Caco-2 (cell line): ENCODE measurements around the gene UBE2E1. TPM values are rescaled to one million over a fixed set of nuclear protein-coding genes. Genes with fewer than 3 reads are reported as not detected.
A peak's percentile ranks its signal among the peaks of the same experiment; 100 is the strongest.

Source experiments
- BruUV-seq: library from RNA; stranded (reverse); fragments of 400-500 nt; replicated peaks from 2 replicates; lab custom pipeline; 2021; lab: Mats Ljungman, UMichigan
- CTCF ChIA-PET: fragments of 300-600 bp; sonication (Branson Sonifier 250); formaldehyde crosslinking; loops from one replicate; lab custom pipeline; 2022; ENCODE audit warnings: antibody characterized with exemption; lab: Charles Lee
- POLR2A ChIA-PET: fragments of 300-600 bp; sonication (Branson Sonifier 250); formaldehyde crosslinking; loops from one replicate; lab custom pipeline; 2022; ENCODE audit warnings: antibody characterized with exemption; lab: Charles Lee
- DNase-seq, 2 experiments: peaks; one replicate each; pipeline versions ENCODE4 v3.0.0 to v3.0.0-alpha.2; 2020 to 2022
- H3K27me3 ChIP-seq: replicated peaks from 2 replicates; pipeline ENCODE4 v1.6.0; 2011; ENCODE audit warnings: low read length; ENCODE audit not compliant: control insufficient read depth, insufficient read depth
- H3K36me3 ChIP-seq: 2 replicates; pipeline ENCODE4 v1.5.1; 2011; ENCODE audit warnings: low read length; ENCODE audit not compliant: control insufficient read depth, insufficient read depth
- H3K4me1 ChIP-seq: fragments of 250-450 bp; sonication (Bioruptor Pico); 2 replicates; pipeline ENCODE4 v1.5.1; 2020; ENCODE audit warnings: mild to moderate bottlenecking
- H3K4me3 ChIP-seq: 2 replicates; pipeline ENCODE4 v1.5.1; 2011; ENCODE audit warnings: low read depth, mild to moderate bottlenecking, control low read depth, low read length
- H3K9me3 ChIP-seq: fragments of 250-450 bp; sonication (Bioruptor Pico); 2 replicates; pipeline ENCODE4 v1.5.1; 2020; ENCODE audit warnings: mild to moderate bottlenecking, moderate library complexity
- H3K27ac Mint-ChIP-seq: one replicate; pipeline ENCODE4 v1.8.0; 2022; ENCODE audit warnings: mixed read lengths; ENCODE audit not compliant: unreplicated experiment
- H3K27me3 Mint-ChIP-seq: one replicate; pipeline ENCODE4 v1.8.0; 2022; ENCODE audit warnings: mixed read lengths; ENCODE audit not compliant: insufficient read depth, unreplicated experiment
- H3K36me3 Mint-ChIP-seq: one replicate; pipeline ENCODE4 v1.8.0; 2022; ENCODE audit warnings: mild to moderate bottlenecking, mixed read lengths; ENCODE audit not compliant: insufficient read depth, unreplicated experiment
- H3K4me1 Mint-ChIP-seq: one replicate; pipeline ENCODE4 v1.8.0; 2022; ENCODE audit warnings: low read depth, mixed read lengths; ENCODE audit not compliant: unreplicated experiment
- H3K4me3 Mint-ChIP-seq: one replicate; pipeline ENCODE4 v1.8.0; 2022; ENCODE audit warnings: mild to moderate bottlenecking, moderate library complexity, mixed read lengths; ENCODE audit not compliant: unreplicated experiment
- H3K9me3 Mint-ChIP-seq: one replicate; pipeline ENCODE4 v1.8.0; 2022; ENCODE audit warnings: mixed read lengths; ENCODE audit not compliant: unreplicated experiment
- CTCF ChIP-seq, 2 experiments: fragments of 200-600 bp in 1 of 2; IDR thresholded peaks; 1 replicate in 1 of 2; 2 replicates in 1 of 2; pipeline versions ENCODE4 v1.5.1 to v1.8.0; 2011 to 2022; ENCODE audit warnings: antibody characterized with exemption in 1 of 2, control low read depth in 1 of 2, inconsistent platforms in 1 of 2, low read depth in 1 of 2, low read length in 1 of 2, mild to moderate bottlenecking in 1 of 2, moderate library complexity in 1 of 2; ENCODE audit not compliant: insufficient read depth in 1 of 2, severe bottlenecking in 1 of 2, unreplicated experiment in 1 of 2
- intact Hi-C: fragments of 100-400 bp; cut with micrococcal nuclease; formaldehyde crosslinking; loops from one replicate; pipeline ENCODE4 v1.10.0; 2022; ENCODE audit not compliant: unreplicated experiment
- total RNA-seq: library from RNA; stranded (reverse); gene quantifications from 2 replicates; pipeline ENCODE4 v1.2.3, GENCODE V29; 2022

Gene UBE2E1
- total RNA-seq, 1 experiment from 2014 or later = 104 TPM

GRCh38 chr3:23919628-23920027 is 113.9 kb downstream of the UBE2E1 start:
- peaks cover 22% of the 10 kb centered on the region for H3K4me1 ChIP-seq
- ChIA-PET POLR2A (no interaction called here), CTCF (no interaction called here)
- peaks cover 70% of the 10 kb centered on the region for H3K36me3 Mint-ChIP-seq
- no peaks in the 10 kb centered on the region for H3K9me3 ChIP-seq
- no peaks in the 10 kb centered on the region for H3K27me3 Mint-ChIP-seq
- peaks cover 7% of the 10 kb centered on the region for H3K4me1 Mint-ChIP-seq
- H3K4me3 Mint-ChIP-seq = no peak overlapping the region
- H3K27me3 ChIP-seq = no peaks in the 10 kb centered on the region
- DNase-seq = no peak
- H3K36me3 ChIP-seq = peaks cover 2% of the 10 kb centered on the region
- H3K4me3 ChIP-seq = no peak overlapping the region
- no TSS peak for BruUV-seq
- H3K27ac Mint-ChIP-seq = no peak overlapping the region
- intact Hi-C loops = no loop called here
- H3K9me3 Mint-ChIP-seq = no peaks in the 10 kb centered on the region
- TF ChIP-seq CTCF (IDR thresholded peaks at IDR 0.05; ENCODE audit: insufficient read depth in 1 of 2, low read depth in 1 of 2, low read length in 1 of 2, severe bottlenecking in 1 of 2, unreplicated experiment in 1 of 2) = no peak

- intact Hi-C loops = no loop called here
- no peak for TF ChIP-seq CTCF (IDR thresholded peaks at IDR 0.05; ENCODE audit: insufficient read depth in 1 of 2, low read depth in 1 of 2, low read length in 1 of 2, severe bottlenecking in 1 of 2, unreplicated experiment in 1 of 2)
- H3K27me3 Mint-ChIP-seq = no peaks in the 10 kb centered on the region
- Histone ChIP-seq H3K36me3 (peaks cover 2% of the 10 kb centered on the region), H3K9me3 (no peaks in the 10 kb centered on the region), H3K4me1 (peaks cover 16% of the 10 kb centered on the region), H3K4me3 (no peak overlapping the region), H3K27me3 (no peaks in the 10 kb centered on the region)
- no peak for DNase-seq
- H3K9me3 Mint-ChIP-seq = no peaks in the 10 kb centered on the region
- peaks cover 7% of the 10 kb centered on the region for H3K4me1 Mint-ChIP-seq
- POLR2A ChIA-PET = no interaction called here
- peaks cover 70% of the 10 kb centered on the region for H3K36me3 Mint-ChIP-seq
- no peak overlapping the region for H3K27ac Mint-ChIP-seq
- CTCF ChIA-PET = no interaction called here
- BruUV-seq = no TSS peak
- peak overlapping the region; percentile 27 for H3K4me3 Mint-ChIP-seq
Measured at GRCh38 chr3:23920151-23920655, 114.4 kb downstream of the UBE2E1 start.

- Histone ChIP-seq H3K4me3 (no peak overlapping the region), H3K27me3 (no peaks in the 10 kb centered on the region), H3K9me3 (no peaks in the 10 kb centered on the region), H3K36me3 (peaks cover 2% of the 10 kb centered on the region), H3K4me1 (peaks cover 15% of the 10 kb centered on the region)
- no peaks in the 10 kb centered on the region for H3K9me3 Mint-ChIP-seq
- ChIA-PET CTCF (no interaction called here), POLR2A (interaction anchor here (0.8 kb wide), 1 partner anchor 33 kb away, joined by 4 read pairs; no protein-coding TSS in a partner anchor)
- peaks cover 70% of the 10 kb centered on the region for H3K36me3 Mint-ChIP-seq
- BruUV-seq = no TSS peak
- intact Hi-C loops = no loop called here
- no peak overlapping the region for H3K4me3 Mint-ChIP-seq
- no peaks in the 10 kb centered on the region for H3K27me3 Mint-ChIP-seq
- no peak overlapping the region for H3K27ac Mint-ChIP-seq
- TF ChIP-seq CTCF (IDR thresholded peaks at IDR 0.05; ENCODE audit: insufficient read depth in 1 of 2, low read depth in 1 of 2, low read length in 1 of 2, severe bottlenecking in 1 of 2, unreplicated experiment in 1 of 2) = no peak
- H3K4me1 Mint-ChIP-seq = no peaks in the 10 kb centered on the region
- DNase-seq = no peak
Measured at GRCh38 chr3:23921052-23921511, 115.3 kb downstream of the UBE2E1 start.
